Epithelial cell of alveolus of lung (primary cell): ENCODE measurements around the gene CCZ1B. TPM values are rescaled to one million over a fixed set of nuclear protein-coding genes. Genes with fewer than 3 reads are reported as not detected.

Experiments used
- total RNA-seq: library from RNA; depleted of rRNA; stranded (reverse); fragments of >200 nt; gene quantifications from 2 replicates; pipeline ENCODE4 v1.2.1, GENCODE V29; 2015

The CCZ1B gene
- 6.6 and 40.0 TPM in 2 replicates for total RNA-seq

DNA sequence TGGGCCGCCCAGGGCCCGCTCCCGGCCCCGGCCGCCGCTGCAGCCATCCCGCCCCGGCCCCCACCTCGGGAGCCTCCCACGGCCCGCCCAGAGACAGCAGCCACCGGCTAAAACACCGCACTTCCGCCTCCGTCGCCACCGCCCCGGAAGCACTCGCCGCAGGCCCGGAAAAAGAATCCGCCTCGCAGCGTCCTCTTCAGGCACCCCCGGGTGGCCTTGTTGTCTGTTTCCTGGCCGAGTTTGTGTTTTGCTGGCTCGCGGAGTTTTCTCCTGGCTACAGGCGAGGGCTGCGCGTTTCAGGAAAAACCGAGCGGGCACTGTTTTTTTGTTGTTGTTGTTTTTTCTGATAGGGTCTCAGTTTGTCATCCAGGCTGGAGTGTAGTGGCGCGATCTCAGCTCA is at the start of gene CCZ1B:
TSS of gene CCZ1B (minus strand) at position 125 of the 400 bp plus-strand sequence. CDS start at position 47, 78 bp downstream.

DNA sequence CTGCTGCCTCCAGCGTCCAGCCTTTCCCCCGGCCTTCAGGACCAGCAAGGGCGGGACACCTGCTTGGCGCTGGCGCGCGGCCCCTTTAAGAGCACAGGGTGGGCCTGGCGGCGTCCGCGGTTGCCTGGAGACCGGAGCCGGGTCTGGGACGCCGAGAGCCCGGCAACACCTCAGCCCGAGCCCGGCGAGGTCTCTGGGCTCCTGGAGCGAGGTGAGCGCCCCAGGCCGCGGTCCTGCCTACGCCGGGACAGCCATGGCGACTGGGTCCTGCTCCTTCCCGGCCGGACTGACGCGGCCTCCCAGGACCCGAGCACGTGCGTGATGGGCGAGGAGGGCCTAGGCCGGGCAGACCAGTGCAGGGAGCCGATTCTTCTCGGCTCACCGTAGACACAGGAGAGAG is 72.1 kb downstream of the CCZ1B start, which contains the start of gene RSPH10B2:
TSS of gene RSPH10B2 (plus strand) at position 140 of the 400 bp plus-strand sequence. CDS start 3,575 bp downstream, outside the sequence.

Other genes starting within 250 kb of the CCZ1B start
- 64.4 and 72.1 TPM in 2 replicates for gene ZDHHC4, start 248.8 kb downstream of the CCZ1B start, total RNA-seq
- gene INTS15, start 236.3 kb downstream of the CCZ1B start, total RNA-seq = 19.0 and 23.3 TPM in 2 replicates
- gene ZNF853, start 210.7 kb downstream of the CCZ1B start, total RNA-seq = 5.8 and 6.5 TPM in 2 replicates
- 11.1 and 12.0 TPM in 2 replicates for gene ZNF316, start 189.0 kb downstream of the CCZ1B start, total RNA-seq
- 9.8 and 19.8 TPM in 2 replicates for gene ZNF12, start 119.3 kb downstream of the CCZ1B start, total RNA-seq
- gene RSPH10B2, start 72.2 kb downstream of the CCZ1B start, total RNA-seq = not detected in 2 replicates